AG04450 (cell line): ENCODE results near the gene TENT4B. TPM values are rescaled to one million over a fixed set of nuclear protein-coding genes. Genes with fewer than 3 reads are reported as not detected.
A peak's percentile ranks its signal among the peaks of the same experiment; 100 is the strongest.

ENCODE experiments used
- CTCF ChIA-PET: fragments of 300-600, 350-600 bp; formaldehyde crosslinking; extraction: SDS; loops from one replicate; lab custom pipeline; 2022; ENCODE audit warnings: antibody characterized with exemption, inconsistent platforms; lab: Charles Lee
- POLR2A ChIA-PET: fragments of 350-600 bp; formaldehyde crosslinking; extraction: SDS; loops from one replicate; lab custom pipeline; 2021; ENCODE audit warnings: antibody characterized with exemption, inconsistent platforms; lab: Yijun Ruan, JAX
- DNase-seq: peaks from one replicate; pipeline ENCODE4 v3.0.0-alpha.2; 2011; ENCODE audit warnings: low read depth, low spot score
- H3K27ac ChIP-seq: one replicate; pipeline ENCODE4 v1.5.1; 2012; ENCODE audit warnings: low read depth, low read length, control low read depth
- H3K27me3 ChIP-seq: one replicate; pipeline ENCODE4 v1.6.0; 2012; ENCODE audit warnings: low read length; ENCODE audit not compliant: control insufficient read depth, insufficient read depth
- H3K4me3 ChIP-seq: 2 replicates; pipeline ENCODE4 v1.5.1; 2011; ENCODE audit warnings: mild to moderate bottlenecking, low read depth, low read length, control low read depth
- H3K9me3 ChIP-seq: 2 replicates; pipeline ENCODE4 v1.5.1; 2012; ENCODE audit warnings: low read length; ENCODE audit not compliant: control insufficient read depth, insufficient read depth
- polyA plus RNA-seq: library from polyadenylated mRNA; depleted of rRNA; stranded (reverse); fragments of >200 nt; gene quantifications from 2 replicates; pipeline ENCODE4 v1.2.3, GENCODE V29; 2011
- TF ChIP-seq, protein P1 (sequence below): IDR thresholded peaks from 2 replicates; pipeline ENCODE4 v1.5.1; 2011; ENCODE audit warnings: low read depth, low read length, control low read depth, inconsistent platforms

The TENT4B gene
- polyA plus RNA-seq, 1 experiment, result 8.9 TPM

DNA sequence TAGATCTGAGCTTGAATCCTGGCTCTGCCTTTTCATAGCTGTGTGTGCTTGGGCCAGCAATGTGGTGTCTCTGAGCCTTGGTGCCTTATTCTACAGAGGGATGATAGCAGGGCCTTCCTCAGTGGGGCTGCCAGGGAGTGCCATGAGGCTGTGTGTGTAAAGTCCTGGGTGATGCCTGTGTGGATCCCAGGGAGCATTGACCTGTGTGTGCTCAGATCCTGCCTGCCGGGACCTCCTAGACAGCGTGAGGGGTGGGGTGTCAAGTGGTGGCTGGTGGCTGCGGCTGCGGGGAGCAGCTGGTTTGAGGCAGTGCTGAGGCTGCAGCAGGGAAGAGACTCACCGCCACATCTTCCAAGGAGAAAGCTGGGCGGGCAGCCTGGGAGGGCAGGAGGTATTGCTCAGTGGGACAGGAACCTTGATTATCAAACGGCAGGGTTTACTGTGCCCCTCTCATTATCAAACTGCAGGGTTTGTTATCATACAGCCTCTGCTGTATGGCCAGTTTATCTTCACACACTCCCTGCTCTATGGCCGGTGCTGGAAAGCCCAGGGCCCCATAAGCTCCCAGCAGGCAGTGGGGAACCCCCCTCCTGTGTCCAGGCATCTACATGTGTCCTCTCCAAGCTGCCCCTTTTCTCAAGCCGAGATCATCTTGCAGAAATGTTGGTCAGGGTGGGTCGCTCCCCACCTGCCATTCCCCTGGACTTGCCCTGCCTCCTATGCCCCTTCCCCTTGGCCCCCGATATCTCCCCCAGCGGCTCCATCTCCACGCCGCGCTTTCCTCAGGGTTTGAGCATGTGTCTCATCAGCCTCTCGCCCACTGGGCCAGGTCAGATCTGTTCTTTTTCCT, 110.2 kb downstream of the TENT4B start:
- POLR2A ChIA-PET, result no interaction called here
- DNase-seq, result no peak
- peaks cover 8% of the 10 kb centered on the region for H3K9me3 ChIP-seq
- H3K27me3 ChIP-seq, result peaks cover 4% of the 10 kb centered on the region
- CTCF ChIA-PET, result interaction anchor here (0.7 kb wide), 1 partner anchor 1869 kb away, joined by 3 read pairs; no protein-coding TSS in a partner anchor
- TF ChIP-seq, protein P1, sequence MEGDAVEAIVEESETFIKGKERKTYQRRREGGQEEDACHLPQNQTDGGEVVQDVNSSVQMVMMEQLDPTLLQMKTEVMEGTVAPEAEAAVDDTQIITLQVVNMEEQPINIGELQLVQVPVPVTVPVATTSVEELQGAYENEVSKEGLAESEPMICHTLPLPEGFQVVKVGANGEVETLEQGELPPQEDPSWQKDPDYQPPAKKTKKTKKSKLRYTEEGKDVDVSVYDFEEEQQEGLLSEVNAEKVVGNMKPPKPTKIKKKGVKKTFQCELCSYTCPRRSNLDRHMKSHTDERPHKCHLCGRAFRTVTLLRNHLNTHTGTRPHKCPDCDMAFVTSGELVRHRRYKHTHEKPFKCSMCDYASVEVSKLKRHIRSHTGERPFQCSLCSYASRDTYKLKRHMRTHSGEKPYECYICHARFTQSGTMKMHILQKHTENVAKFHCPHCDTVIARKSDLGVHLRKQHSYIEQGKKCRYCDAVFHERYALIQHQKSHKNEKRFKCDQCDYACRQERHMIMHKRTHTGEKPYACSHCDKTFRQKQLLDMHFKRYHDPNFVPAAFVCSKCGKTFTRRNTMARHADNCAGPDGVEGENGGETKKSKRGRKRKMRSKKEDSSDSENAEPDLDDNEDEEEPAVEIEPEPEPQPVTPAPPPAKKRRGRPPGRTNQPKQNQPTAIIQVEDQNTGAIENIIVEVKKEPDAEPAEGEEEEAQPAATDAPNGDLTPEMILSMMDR, result no peak
- no peak overlapping the region for H3K27ac ChIP-seq
- no peak overlapping the region for H3K4me3 ChIP-seq

DNA sequence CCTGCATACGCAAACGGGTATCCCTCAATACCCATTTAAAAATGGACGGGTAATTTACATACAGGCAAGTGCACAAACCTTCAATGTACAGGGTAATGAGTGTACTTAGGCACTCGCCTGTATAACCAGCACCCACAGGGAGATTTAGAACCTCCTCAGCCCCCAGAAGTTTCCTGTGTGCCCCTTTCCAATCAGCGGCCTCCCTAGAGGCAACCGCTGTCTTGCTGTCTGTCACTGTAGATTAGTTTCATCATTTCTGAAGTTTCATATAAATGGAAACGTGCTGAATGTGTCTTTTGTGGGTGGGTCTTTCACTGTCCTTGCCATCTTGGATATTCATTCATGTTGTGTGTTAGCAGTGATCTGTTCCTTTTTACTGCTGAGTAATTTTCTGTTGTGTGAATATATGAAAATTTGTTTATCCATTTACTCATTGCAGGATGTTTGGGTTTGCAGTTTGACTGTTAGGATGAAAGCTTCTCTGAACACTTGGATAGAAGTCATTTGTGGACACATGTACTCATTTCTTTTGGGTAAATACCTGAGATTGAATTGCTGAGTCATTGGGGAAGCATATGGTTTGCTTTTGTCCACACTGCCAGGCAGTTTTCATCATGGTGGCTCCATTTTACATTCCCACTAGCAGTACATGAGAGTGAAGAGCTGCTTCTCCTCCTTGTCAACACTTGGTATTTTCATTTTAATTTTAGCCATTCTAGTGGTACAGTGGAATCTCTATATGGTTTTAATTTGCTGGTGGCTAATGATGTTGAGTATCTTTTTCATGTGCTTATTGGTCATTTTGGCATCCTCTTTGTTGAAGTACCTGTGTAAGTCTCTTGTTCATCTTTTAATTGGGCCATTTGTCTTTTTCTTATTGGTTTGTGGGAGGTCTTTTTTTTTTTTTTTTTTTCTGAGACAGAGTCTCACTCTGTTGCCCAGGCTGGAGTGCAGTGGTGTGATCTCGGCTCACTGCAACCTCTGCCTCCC, 111.1 kb downstream of the TENT4B start:
- TF ChIP-seq, protein P1, result no peak
- CTCF ChIA-PET, result no interaction called here
- Histone ChIP-seq H3K27me3 (peaks cover 4% of the 10 kb centered on the region), H3K4me3 (no peak overlapping the region), H3K9me3 (peaks cover 8% of the 10 kb centered on the region), H3K27ac (no peak overlapping the region)
- peak; percentile 8 for DNase-seq
- POLR2A ChIA-PET, result interaction anchor here (0.7 to 0.8 kb wide), 2 partner anchors 74 to 1879 kb away, joined by 7 read pairs; no protein-coding TSS in a partner anchor

DNA sequence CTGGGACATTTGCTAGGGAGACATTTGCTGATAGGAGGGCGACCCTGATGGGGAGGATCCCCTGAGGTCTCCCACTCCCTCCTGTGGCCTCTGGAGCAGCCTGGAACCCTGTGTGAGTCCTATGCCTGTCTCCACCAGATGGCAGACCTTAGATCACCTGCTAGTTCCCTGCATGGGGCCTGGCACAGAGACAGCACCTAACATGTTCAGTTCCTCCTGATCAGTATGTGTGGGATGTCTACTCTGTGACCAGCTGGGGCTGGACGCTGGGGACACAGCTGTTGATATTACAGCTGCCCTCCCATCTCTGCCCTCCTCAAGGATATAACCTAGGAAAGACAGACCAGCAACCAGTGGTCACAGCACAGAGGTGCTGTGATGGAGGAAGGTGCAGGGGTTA, 112.2 kb downstream of the TENT4B start:
- peaks cover 5% of the 10 kb centered on the region for H3K9me3 ChIP-seq
- TF ChIP-seq, protein P1, result 0 out of 2 replicates have a peak, but pooled peaks have one; percentile 28
- POLR2A ChIA-PET, result interaction anchor here (0.6 kb wide), 1 partner anchor 857 kb away, joined by 8 read pairs; no protein-coding TSS in a partner anchor
- no peak overlapping the region for H3K27ac ChIP-seq
- H3K27me3 ChIP-seq, result peaks cover 3% of the 10 kb centered on the region
- DNase-seq, result no peak
- H3K4me3 ChIP-seq, result no peak overlapping the region
- CTCF ChIA-PET, result interaction anchor here (0.8 kb wide), 1 partner anchor 89 kb away, joined by 3 read pairs; no protein-coding TSS in a partner anchor

DNA sequence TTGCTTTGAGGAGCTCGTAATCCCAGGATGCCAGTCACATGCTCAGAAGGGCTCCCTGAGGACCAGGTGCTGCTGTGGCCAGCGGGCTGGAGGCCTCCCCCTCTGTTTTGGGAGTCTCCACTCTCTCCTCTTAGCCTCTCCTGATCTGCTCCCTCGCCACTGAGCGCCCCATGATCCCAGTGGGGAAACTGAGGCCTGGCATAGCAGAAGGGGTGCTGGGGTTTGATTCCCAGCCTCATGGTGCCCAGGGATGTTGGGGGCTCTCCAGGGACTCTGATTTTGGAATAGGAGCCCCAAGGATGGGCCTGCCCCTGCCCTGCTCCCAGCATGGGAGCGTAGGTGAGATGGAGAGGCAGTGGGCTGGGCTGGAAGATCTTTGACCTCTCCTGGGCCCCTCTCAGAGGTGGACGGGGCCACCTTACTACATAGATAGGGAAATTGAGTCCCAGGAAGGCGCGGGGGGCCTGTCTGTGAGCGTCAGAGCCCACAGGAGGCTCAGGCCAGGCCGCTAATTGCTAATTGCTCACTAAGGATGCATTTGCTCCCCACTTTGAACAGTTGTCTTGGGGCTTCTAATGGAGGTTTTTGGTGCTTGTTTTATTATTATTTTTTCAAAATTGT, 112.7 kb downstream of the TENT4B start:
- no peaks in the 10 kb centered on the region for H3K27me3 ChIP-seq
- ChIA-PET POLR2A (interaction anchor here (0.6 kb wide), 1 partner anchor 856 kb away, joined by 8 read pairs; no protein-coding TSS in a partner anchor), CTCF (interaction anchor here (0.8 kb wide), 1 partner anchor 89 kb away, joined by 3 read pairs; no protein-coding TSS in a partner anchor)
- DNase-seq, result no peak
- H3K27ac ChIP-seq, result peak overlapping the region; percentile 70
- TF ChIP-seq, protein P1, result no peak
- no peaks in the 10 kb centered on the region for H3K9me3 ChIP-seq
- H3K4me3 ChIP-seq, result peak overlapping the region; percentile 62; the same call in 1 of the 2 replicates
